Neural cell (in vitro differentiated cells): Measurements from ENCODE around the gene ZNF205. TPM values are rescaled to one million over a fixed set of nuclear protein-coding genes. Genes with fewer than 3 reads are reported as not detected.
A peak's percentile ranks its signal among the peaks of the same experiment; 100 is the strongest.

Source experiments
- H2AFZ ChIP-seq: fragments of 200-600, 300-800 bp; sonication (generic), shearing (Covaris generic); 2 replicates; pipeline ENCODE4 v1.6.0; 2014; ENCODE audit warnings: low read depth, mild to moderate bottlenecking, antibody characterized with exemption, low read length, moderate library complexity
- H3F3A ChIP-seq: fragments of 200-600 bp; shearing (Covaris generic); 2 replicates; pipeline ENCODE4 v1.6.1; 2016; ENCODE audit warnings: mild to moderate bottlenecking, moderate library complexity, mixed read lengths, antibody characterized with exemption, low read length; ENCODE audit not compliant: insufficient read depth, poor library complexity, severe bottlenecking
- H3K27ac ChIP-seq: fragments of 200-600, 300-800 bp; sonication (generic), shearing (Covaris generic); 2 replicates; pipeline ENCODE4 v1.5.1; 2014; ENCODE audit warnings: mild to moderate bottlenecking, low read length, moderate library complexity
- H3K27me3 ChIP-seq: fragments of 300-800, 200-600 bp; sonication (generic), shearing (Covaris generic); 2 replicates; pipeline ENCODE4 v1.6.0; 2014; ENCODE audit warnings: mild to moderate bottlenecking, low read depth, low read length, moderate library complexity; ENCODE audit not compliant: insufficient read depth
- H3K36me3 ChIP-seq: fragments of 300-800, 200-600 bp; sonication (generic), shearing (Covaris generic); 2 replicates; pipeline ENCODE4 v1.5.1; 2014; ENCODE audit warnings: mild to moderate bottlenecking, antibody characterized with exemption, low read length, moderate library complexity; ENCODE audit not compliant: insufficient read depth
- H3K4me2 ChIP-seq: fragments of 300-800, 200-600 bp; sonication (generic), shearing (Covaris generic); 2 replicates; pipeline ENCODE4 v1.6.0; 2014; ENCODE audit warnings: mild to moderate bottlenecking, low read length
- H3K4me3 ChIP-seq: fragments of 300-800, 200-600 bp; sonication (generic), shearing (Covaris generic); 2 replicates; pipeline ENCODE4 v1.5.1; 2014; ENCODE audit warnings: mild to moderate bottlenecking, low read length, moderate library complexity
- H3K79me2 ChIP-seq: fragments of 200-600 bp; shearing (Covaris generic); replicated peaks from 2 replicates; pipeline ENCODE4 v1.6.0; 2014; ENCODE audit warnings: mild to moderate bottlenecking, low read length, moderate library complexity; ENCODE audit not compliant: insufficient read depth
- H3K9ac ChIP-seq: fragments of 300-800, 200-600 bp; sonication (generic), shearing (Covaris generic); 2 replicates; pipeline ENCODE4 v1.6.1; 2016; ENCODE audit warnings: mild to moderate bottlenecking, low read length, mixed read lengths
- H3K9me2 ChIP-seq: fragments of 200-600 bp; shearing (Covaris generic); 2 replicates; pipeline ENCODE4 v1.6.1; 2016; ENCODE audit warnings: mild to moderate bottlenecking, low read length, mixed read lengths; ENCODE audit not compliant: insufficient read depth
- H3K9me3 ChIP-seq: fragments of 200-600, 300-800 bp; sonication (generic), shearing (Covaris generic); 2 replicates; pipeline ENCODE4 v1.6.1; 2016; ENCODE audit warnings: mild to moderate bottlenecking, mixed run types, low read length, moderate library complexity, mixed read lengths
- H4K20me1 ChIP-seq: fragments of 200-600 bp; shearing (Covaris generic); 2 replicates; pipeline ENCODE4 v1.6.1; 2016; ENCODE audit warnings: mild to moderate bottlenecking, mixed run types; ENCODE audit not compliant: insufficient read depth
- EP300 ChIP-seq: fragments of 450-650 bp; conservative IDR thresholded peaks from 2 replicates; pipeline ENCODE4 v1.6.1; 2014; ENCODE audit warnings: antibody characterized with exemption, mild to moderate bottlenecking, moderate library complexity; ENCODE audit not compliant: poor library complexity, severe bottlenecking
- EZH2 ChIP-seq: fragments of 200-600, 300-800 bp; shearing (Covaris generic), sonication (generic); IDR thresholded peaks from 2 replicates; pipeline ENCODE4 v1.6.1; 2014; ENCODE audit warnings: antibody characterized with exemption, low read length, borderline replicate concordance, mild to moderate bottlenecking; ENCODE audit not compliant: insufficient read depth, poor library complexity, severe bottlenecking
- MXI1 ChIP-seq: fragments of 450-650 bp; conservative IDR thresholded peaks from 2 replicates; pipeline ENCODE4 v1.6.1; 2014; ENCODE audit warnings: antibody characterized with exemption, mild to moderate bottlenecking; ENCODE audit not compliant: poor library complexity, severe bottlenecking
- POLR2AphosphoS5 ChIP-seq: IDR thresholded peaks from 2 replicates; pipeline ENCODE4 v1.6.1; 2012
- RAD21 ChIP-seq: fragments of 450-650 bp; conservative IDR thresholded peaks from 2 replicates; pipeline ENCODE4 v1.6.1; 2014; ENCODE audit warnings: antibody characterized with exemption, mild to moderate bottlenecking, moderate library complexity
- REST ChIP-seq: IDR thresholded peaks from 2 replicates; pipeline ENCODE4 v1.6.1; 2012; ENCODE audit warnings: borderline replicate concordance
- SMC3 ChIP-seq: fragments of 450-650 bp; conservative IDR thresholded peaks from 2 replicates; pipeline ENCODE4 v1.6.1; 2014; ENCODE audit warnings: antibody characterized with exemption, mild to moderate bottlenecking, moderate library complexity; ENCODE audit not compliant: poor library complexity
- TAF1 ChIP-seq: IDR thresholded peaks from 2 replicates; pipeline ENCODE4 v1.6.1; 2012; ENCODE audit warnings: low read depth
- polyA plus RNA-seq: library from polyadenylated mRNA; depleted of rRNA; stranded (reverse); fragments of >200 nt; gene quantifications from 2 replicates; pipeline ENCODE4 v1.2.3, GENCODE V29; 2014
- TF ChIP-seq, protein P1 (sequence below): fragments of 450-650 bp; IDR thresholded peaks from 2 replicates; pipeline ENCODE4 v1.5.1; 2014; ENCODE audit warnings: antibody characterized with exemption, mild to moderate bottlenecking, moderate library complexity; ENCODE audit not compliant: poor library complexity, severe bottlenecking

The ZNF205 gene
- polyA plus RNA-seq, 1 donor from 2014 or later: 30.0 TPM

GRCh38 chr16:3150346-3151218 is 38.2 kb downstream of the ZNF205 start:
- H3K9me2 ChIP-seq: no peaks in the 10 kb centered on the region
- no peaks in the 10 kb centered on the region for H3K27me3 ChIP-seq
- peaks cover 6% of the 10 kb centered on the region for H3F3A ChIP-seq
- H3K79me2 ChIP-seq: no peaks in the 10 kb centered on the region
- peak overlapping the region; percentile 89 for H3K4me3 ChIP-seq
- no peaks in the 10 kb centered on the region for H3K9me3 ChIP-seq
- peak overlapping the region; percentile 71 for H3K27ac ChIP-seq
- peak overlapping the region; percentile 60 for H3K4me2 ChIP-seq
- TF ChIP-seq MXI1 (peak; percentile 55), POLR2AphosphoS5 (peak; percentile 28), EP300 (peak; percentile 63)
- TF ChIP-seq, protein P1, sequence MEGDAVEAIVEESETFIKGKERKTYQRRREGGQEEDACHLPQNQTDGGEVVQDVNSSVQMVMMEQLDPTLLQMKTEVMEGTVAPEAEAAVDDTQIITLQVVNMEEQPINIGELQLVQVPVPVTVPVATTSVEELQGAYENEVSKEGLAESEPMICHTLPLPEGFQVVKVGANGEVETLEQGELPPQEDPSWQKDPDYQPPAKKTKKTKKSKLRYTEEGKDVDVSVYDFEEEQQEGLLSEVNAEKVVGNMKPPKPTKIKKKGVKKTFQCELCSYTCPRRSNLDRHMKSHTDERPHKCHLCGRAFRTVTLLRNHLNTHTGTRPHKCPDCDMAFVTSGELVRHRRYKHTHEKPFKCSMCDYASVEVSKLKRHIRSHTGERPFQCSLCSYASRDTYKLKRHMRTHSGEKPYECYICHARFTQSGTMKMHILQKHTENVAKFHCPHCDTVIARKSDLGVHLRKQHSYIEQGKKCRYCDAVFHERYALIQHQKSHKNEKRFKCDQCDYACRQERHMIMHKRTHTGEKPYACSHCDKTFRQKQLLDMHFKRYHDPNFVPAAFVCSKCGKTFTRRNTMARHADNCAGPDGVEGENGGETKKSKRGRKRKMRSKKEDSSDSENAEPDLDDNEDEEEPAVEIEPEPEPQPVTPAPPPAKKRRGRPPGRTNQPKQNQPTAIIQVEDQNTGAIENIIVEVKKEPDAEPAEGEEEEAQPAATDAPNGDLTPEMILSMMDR: no peak
- H3K36me3 ChIP-seq: no peaks in the 10 kb centered on the region
- H4K20me1 ChIP-seq: no peaks in the 10 kb centered on the region
- peak overlapping the region; percentile 90 for H2AFZ ChIP-seq
- H3K9ac ChIP-seq: peak overlapping the region; percentile 78

- Histone ChIP-seq H3K79me2 (no peaks in the 10 kb centered on the region), H2AFZ (no peak overlapping the region), H3K9me3 (no peaks in the 10 kb centered on the region), H4K20me1 (no peaks in the 10 kb centered on the region), H3K4me2 (peak overlapping the region; percentile 42), H3K9me2 (no peaks in the 10 kb centered on the region), H3K9ac (peak overlapping the region; percentile 45), H3K36me3 (no peaks in the 10 kb centered on the region), H3F3A (peaks cover 6% of the 10 kb centered on the region), H3K27me3 (peaks cover 9% of the 10 kb centered on the region), H3K4me3 (peak overlapping the region; percentile 89), H3K27ac (no peak overlapping the region)
- TF ChIP-seq RAD21: no peak
- TF ChIP-seq POLR2AphosphoS5: no peak
- TF ChIP-seq, protein P1: no peak
Measured at GRCh38 chr16:3152027-3152276, 39.6 kb downstream of the ZNF205 start.

DNA sequence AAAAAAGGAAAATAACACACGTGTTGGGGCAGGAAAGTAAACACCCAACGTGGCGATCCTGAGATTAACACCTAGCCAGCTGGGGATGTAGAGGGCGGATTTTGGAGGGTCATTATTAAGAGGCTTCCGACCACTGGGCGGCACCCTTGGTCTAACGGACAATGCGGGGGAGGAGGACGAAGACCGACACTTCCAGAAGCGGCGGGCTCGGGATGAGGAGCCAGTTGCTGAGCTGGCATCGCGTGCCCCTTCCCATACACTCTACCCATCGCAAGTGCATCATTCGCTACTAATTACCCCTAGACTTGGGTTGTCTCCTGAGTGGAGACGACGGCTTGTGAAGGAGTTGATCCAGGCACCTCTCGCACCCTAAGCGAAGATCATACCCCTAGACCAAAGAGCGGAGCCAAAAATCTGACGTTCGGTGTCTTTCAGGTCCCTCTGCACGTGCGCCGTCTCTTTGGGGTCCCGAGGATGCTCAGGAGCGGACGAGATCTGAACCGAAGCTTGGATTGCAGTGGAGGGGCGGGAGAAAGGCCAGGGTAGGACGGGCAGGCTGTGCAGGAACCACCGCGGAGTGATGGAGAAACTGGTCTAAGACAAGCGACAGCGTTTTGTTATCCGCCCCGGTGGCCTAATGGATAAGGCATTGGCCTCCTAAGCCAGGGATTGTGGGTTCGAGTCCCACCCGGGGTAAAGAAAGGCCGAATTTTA is 40.0 kb downstream of the ZNF205 start:
- Histone ChIP-seq H3K9me3 (no peaks in the 10 kb centered on the region), H3K79me2 (no peaks in the 10 kb centered on the region), H3K36me3 (no peaks in the 10 kb centered on the region), H3K9me2 (no peaks in the 10 kb centered on the region), H3K27ac (peak overlapping the region; percentile 18), H3F3A (peaks cover 6% of the 10 kb centered on the region), H4K20me1 (no peaks in the 10 kb centered on the region), H2AFZ (peak overlapping the region; percentile 22), H3K27me3 (peaks cover 14% of the 10 kb centered on the region), H3K4me2 (peak overlapping the region; percentile 42), H3K9ac (peak overlapping the region; percentile 45), H3K4me3 (peak overlapping the region; percentile 89)
- TF ChIP-seq SMC3 (peak; percentile 35), MXI1 (peak; percentile 71), TAF1 (no peak), POLR2AphosphoS5 (no peak), REST (no peak), EZH2 (no peak), RAD21 (peak; percentile 47), EP300 (no peak)
- TF ChIP-seq, protein P1: peak; percentile 60
